HepG2 (cell line): Measurements from ENCODE around the gene RABGAP1L. TPM values are rescaled to one million over a fixed set of nuclear protein-coding genes. Genes with fewer than 3 reads are reported as not detected.
A peak's percentile ranks its signal among the peaks of the same experiment; 100 is the strongest.

ENCODE experiments used
- ATAC-seq: fragments of 200-7000 bp; cut with Tn5 transposase; 3 replicates; pipeline ENCODE4 v1.9.1; 2020; ENCODE audit warnings: mild to moderate bottlenecking, moderate library complexity
- BruUV-seq: library from RNA; stranded (reverse); fragments of 400-500 nt; replicated peaks from 2 replicates; lab custom pipeline; 2021; lab: Mats Ljungman, UMichigan
- CTCF ChIA-PET: fragments of 300-600 bp; formaldehyde crosslinking; extraction: SDS; loops from one replicate; lab custom pipeline; 2021; ENCODE audit warnings: low total read pairs, inconsistent platforms, low intra/inter-chr PET ratio; lab: Yijun Ruan, JAX
- POLR2A ChIA-PET: fragments of 350-600 bp; sonication (Branson Sonifier 250); formaldehyde crosslinking; loops from one replicate; lab custom pipeline; 2020; ENCODE audit warnings: antibody characterized with exemption, inconsistent platforms; lab: Yijun Ruan, JAX
- DNase-seq: peaks from one replicate; pipeline ENCODE4 v3.0.0-alpha.2; 2015; ENCODE audit warnings: low spot score
- FAIRE-seq: peaks from 3 replicates; lab custom pipeline; 2011; peaks lifted over from hg19 to GRCh38; lab: Jason Lieb, UNC
- H2AFZ ChIP-seq: one replicate; pipeline ENCODE4 v1.6.1; 2011; ENCODE audit warnings: low read length, inconsistent platforms
- H3K27ac ChIP-seq: fragments of 300-600 bp; 3 replicates; pipeline ENCODE4 v1.8.0; 2011; ENCODE audit warnings: mixed run types, mild to moderate bottlenecking, mixed read lengths, low read length, inconsistent platforms; ENCODE audit not compliant: insufficient read depth; ENCODE audit errors: extremely low read length
- H3K27me3 ChIP-seq, 2 experiments: fragments of 200-600 bp in 1 of 2; 2 replicates in 1 of 2; 3 replicates in 1 of 2; pipeline versions ENCODE4 v1.6.0 to v1.8.0; 2011; ENCODE audit warnings: low read length in 2 of 2, mild to moderate bottlenecking in 2 of 2, moderate library complexity in 2 of 2, inconsistent platforms in 1 of 2; ENCODE audit not compliant: insufficient read depth in 2 of 2, control insufficient read depth in 1 of 2
- H3K36me3 ChIP-seq, 2 experiments: fragments of 200-600 bp in 1 of 2; replicated peaks in 1 of 2; 2 replicates in 1 of 2; 3 replicates in 1 of 2; pipeline versions ENCODE4 v1.5.1 to v1.8.0; 2011; ENCODE audit warnings: low read length in 2 of 2, inconsistent platforms in 1 of 2; ENCODE audit not compliant: insufficient read depth in 2 of 2, control insufficient read depth in 1 of 2
- H3K4me1 ChIP-seq: 2 replicates; pipeline ENCODE4 v1.5.1; 2012; ENCODE audit warnings: low read length, inconsistent platforms; ENCODE audit not compliant: insufficient read depth
- H3K4me2 ChIP-seq: 2 replicates; pipeline ENCODE4 v1.6.0; 2011; ENCODE audit warnings: low read depth, low read length, inconsistent platforms
- H3K4me3 ChIP-seq, 3 experiments: fragments of 200-600 bp in 1 of 3; sonication (generic), shearing (Covaris generic) in 1 of 3; replicated peaks in 1 of 3; 2 replicates each; pipeline ENCODE4 v1.5.1; 2011 to 2016; ENCODE audit warnings: low read length in 3 of 3, inconsistent platforms in 2 of 3, low read depth in 2 of 3, mild to moderate bottlenecking in 2 of 3, control low read depth in 1 of 3, mixed read lengths in 1 of 3; ENCODE audit not compliant: insufficient read depth in 1 of 3
- H3K79me2 ChIP-seq: one replicate; pipeline ENCODE4 v1.6.1; 2011; ENCODE audit warnings: low read length, inconsistent platforms; ENCODE audit not compliant: insufficient read depth
- H3K9ac ChIP-seq: 2 replicates; pipeline ENCODE4 v1.6.0; 2011; ENCODE audit warnings: mild to moderate bottlenecking, low read depth, low read length, inconsistent platforms; ENCODE audit not compliant: insufficient read depth
- H3K9me3 ChIP-seq: 2 replicates; pipeline ENCODE4 v1.5.1; 2012; ENCODE audit warnings: mild to moderate bottlenecking, low read length
- H4K20me1 ChIP-seq: 2 replicates; pipeline ENCODE4 v1.6.0; 2011; ENCODE audit warnings: inconsistent platforms, mild to moderate bottlenecking, low read length, moderate library complexity; ENCODE audit not compliant: insufficient read depth
- ELF3 ChIP-seq: IDR thresholded peaks from 2 replicates; pipeline ENCODE4 v1.6.1; 2016; ENCODE audit warnings: missing genetic modification reagents, missing compliant biosample characterization
- GMEB1 ChIP-seq: sonication (generic); formaldehyde crosslinking; IDR thresholded peaks from 2 replicates; pipeline ENCODE4 v1.5.1; 2020; ENCODE audit warnings: missing genetic modification reagents, mild to moderate bottlenecking, borderline replicate concordance
- PAXIP1 ChIP-seq: sonication (generic); formaldehyde crosslinking; conservative IDR thresholded peaks from 2 replicates; pipeline ENCODE4 v1.4.0; 2020; ENCODE audit warnings: mild to moderate bottlenecking, missing genetic modification reagents, moderate library complexity
- SMARCC2 ChIP-seq: fragments of 450-650 bp; IDR thresholded peaks from 2 replicates; pipeline ENCODE4 v1.6.1; 2017; ENCODE audit warnings: antibody characterized with exemption, mild to moderate bottlenecking
- SOX6 ChIP-seq, 2 experiments: fragments of 450-650 bp in 1 of 2; sonication (generic) in 1 of 2; formaldehyde crosslinking in 1 of 2; IDR thresholded peaks; 2 replicates each; pipeline versions ENCODE4 v1.4.0 to v1.6.1; 2017 to 2020; ENCODE audit warnings: antibody characterized with exemption in 1 of 2, mild to moderate bottlenecking in 1 of 2, missing genetic modification reagents in 1 of 2
- ZNF614 ChIP-seq: IDR thresholded peaks from 2 replicates; pipeline ENCODE4 v1.6.1; 2018; ENCODE audit warnings: missing biosample characterization, missing genetic modification reagents, inconsistent platforms, borderline replicate concordance
- ZNF7 ChIP-seq: IDR thresholded peaks from 2 replicates; pipeline ENCODE4 v1.6.1; 2016; ENCODE audit warnings: missing biosample characterization, missing genetic modification reagents
- ZNF816 ChIP-seq: sonication (generic); formaldehyde crosslinking; IDR thresholded peaks from 2 replicates; pipeline ENCODE4 v1.8.0; 2022; ENCODE audit warnings: missing genetic modification reagents, mild to moderate bottlenecking, borderline replicate concordance
- WGBS: methylation state at CpG from one replicate; pipeline ENCODE4 v1.1.6; 2017; ENCODE audit warnings: low lambda C conversion rate; 5-methylcytosine and 5-hydroxymethylcytosine counted together
- in situ Hi-C: cut with HindIII; loops from 2 replicates; pipeline ENCODE4 v1.10.0; 2017; ENCODE audit warnings: low pct_unique_long_range_greater_than_20kb; ENCODE audit not compliant: extremely low pct_ligation_motif_present
- intact Hi-C: fragments of 100-400 bp; cut with micrococcal nuclease; formaldehyde crosslinking; loops from one replicate; pipeline ENCODE4 v1.10.0; 2022; ENCODE audit not compliant: unreplicated experiment
- polyA plus RNA-seq, 8 experiments: library from polyadenylated mRNA; depleted of rRNA in 3 of 8; stranded (reverse) in 7 of 8; unstranded in 1 of 8; fragments of >200 nt; fragmentation: Illumina TruSeq in 4 of 8; extraction: Trizol in 4 of 8; gene quantifications; 2 replicates each; pipeline versions ENCODE4 v1.2.1 to v1.2.3, GENCODE V29; 2011 to 2016; ENCODE audit warnings: low read depth in 4 of 8, missing spikeins in 1 of 8, mixed read lengths in 1 of 8; ENCODE audit not compliant: insufficient read depth in 1 of 8
- total RNA-seq, 5 experiments: library from RNA; depleted of rRNA; stranded (reverse); fragments of >200 nt; fragmentation: Illumina TruSeq; extraction: Trizol; gene quantifications; 2 replicates each; pipeline ENCODE4 v1.2.3, GENCODE V29; 2016; ENCODE audit warnings: low read depth in 1 of 5
- TF ChIP-seq, protein P1 (sequence below): sonication (generic); formaldehyde crosslinking; IDR thresholded peaks from 2 replicates; pipeline ENCODE4 v1.4.0; 2020; ENCODE audit warnings: low read depth, mild to moderate bottlenecking, missing genetic modification reagents
- TF ChIP-seq, protein P2 (sequence below): sonication (generic); formaldehyde crosslinking; conservative IDR thresholded peaks from 2 replicates; pipeline ENCODE4 v1.4.0; 2020; ENCODE audit warnings: missing genetic modification reagents
- TF ChIP-seq, protein P3 (sequence below): sonication (generic); formaldehyde crosslinking; IDR thresholded peaks from 2 replicates; pipeline ENCODE4 v1.5.0; 2020; ENCODE audit warnings: missing genetic modification reagents
- TF ChIP-seq, protein P4 (sequence below): sonication (generic); formaldehyde crosslinking; IDR thresholded peaks from 2 replicates; pipeline ENCODE4 v1.8.0; 2022; ENCODE audit warnings: missing genetic modification reagents, low read depth, mild to moderate bottlenecking, borderline replicate concordance

The RABGAP1L gene
- total and polyA plus RNA-seq, 2 of the 13 experiments (the other 11 are each of a cell fraction or from before 2014, with no cell fraction given), result 7.9 to 22.6 TPM

DNA sequence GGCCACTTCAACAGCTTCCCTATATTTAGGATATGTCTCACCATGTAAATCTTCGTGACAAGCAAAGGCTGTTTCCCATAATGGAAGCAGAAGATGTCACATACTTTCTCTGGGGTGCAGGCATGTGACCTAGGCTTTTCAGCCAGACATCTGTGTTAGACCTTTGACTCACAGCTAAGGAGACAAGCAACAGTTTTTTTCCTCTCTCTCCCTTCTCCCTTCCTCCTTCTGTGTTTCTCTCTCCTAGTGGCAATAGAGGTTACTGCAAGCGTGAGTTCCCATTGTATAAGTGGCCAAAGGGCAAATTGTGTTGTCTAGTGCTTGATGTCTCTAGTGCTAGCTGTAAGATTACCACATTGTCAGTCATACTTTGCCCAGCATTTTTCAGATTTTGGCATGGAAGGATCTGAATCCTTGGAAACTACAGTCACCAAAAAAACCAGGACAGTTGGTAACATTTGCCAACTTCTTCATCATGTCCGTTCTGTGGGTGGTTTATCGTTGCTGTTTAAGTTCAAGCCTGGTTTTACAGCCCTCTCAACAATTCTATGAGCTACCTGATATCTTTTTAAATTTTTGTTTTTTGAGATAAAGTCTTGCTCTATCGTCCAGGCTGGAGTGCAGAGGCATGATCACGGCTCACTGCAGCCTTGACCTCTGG is 44.4 kb upstream of the RABGAP1L start:
- ChIA-PET CTCF (no interaction called here), POLR2A (interaction anchor here (1.2 kb wide), 1 partner anchor 93 kb away, joined by 3 read pairs; the partner anchor contains the start of gene RC3H1)
- Histone ChIP-seq H3K79me2 (no peaks in the 10 kb centered on the region), H3K4me1 (peaks cover 20% of the 10 kb centered on the region), H3K4me2 (peak overlapping the region; percentile 72), H3K27me3 (no peaks in the 10 kb centered on the region), H3K9me3 (no peaks in the 10 kb centered on the region), H2AFZ (peak overlapping the region; percentile 35), H3K4me3 (peak overlapping the region in 1 of 3 experiments; percentile 38; a peak in 1 of 6 replicates), H4K20me1 (no peaks in the 10 kb centered on the region), H3K36me3 (no peaks in the 10 kb centered on the region), H3K9ac (peak overlapping the region; percentile 20; the same call in 1 of the 2 replicates), H3K27ac (no peak overlapping the region)
- DNase-seq (peak; percentile 83), ATAC-seq (peak; percentile 100), FAIRE-seq (peak; percentile 92)
- in situ Hi-C loops, result loop anchor here (10.0 kb wide), 1 partner anchor 60 kb away; no protein-coding TSS in a partner anchor
- 35% methylated on average over 6 of the region's 6 CpGs for WGBS
- intact Hi-C loops, result no loop called here
- BruUV-seq, result no TSS peak
- TF ChIP-seq SMARCC2 (no peak), ELF3 (peak; percentile 23; the same call in 1 of the 2 replicates), SOX6 (IDR thresholded peaks at IDR 0.05) (no peak), SOX6 (CRISPR knock-in tag; IDR thresholded peaks at IDR 0.05) (peak; percentile 65), GMEB1 (CRISPR knock-in tag) (peak; percentile 29; the same call in 1 of the 2 replicates), ZNF816 (CRISPR knock-in tag) (no peak), PAXIP1 (CRISPR knock-in tag) (0 out of 2 replicates have a peak, but pooled peaks have one; percentile 12), ZNF614 (CRISPR knock-in tag) (peak; percentile 75; the same call in 1 of the 2 replicates), ZNF7 (CRISPR knock-in tag) (no peak)
- TF ChIP-seq, protein P1, sequence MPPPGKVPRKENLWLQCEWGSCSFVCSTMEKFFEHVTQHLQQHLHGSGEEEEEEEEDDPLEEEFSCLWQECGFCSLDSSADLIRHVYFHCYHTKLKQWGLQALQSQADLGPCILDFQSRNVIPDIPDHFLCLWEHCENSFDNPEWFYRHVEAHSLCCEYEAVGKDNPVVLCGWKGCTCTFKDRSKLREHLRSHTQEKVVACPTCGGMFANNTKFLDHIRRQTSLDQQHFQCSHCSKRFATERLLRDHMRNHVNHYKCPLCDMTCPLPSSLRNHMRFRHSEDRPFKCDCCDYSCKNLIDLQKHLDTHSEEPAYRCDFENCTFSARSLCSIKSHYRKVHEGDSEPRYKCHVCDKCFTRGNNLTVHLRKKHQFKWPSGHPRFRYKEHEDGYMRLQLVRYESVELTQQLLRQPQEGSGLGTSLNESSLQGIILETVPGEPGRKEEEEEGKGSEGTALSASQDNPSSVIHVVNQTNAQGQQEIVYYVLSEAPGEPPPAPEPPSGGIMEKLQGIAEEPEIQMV (CRISPR knock-in tag), result no peak
- TF ChIP-seq, protein P2, sequence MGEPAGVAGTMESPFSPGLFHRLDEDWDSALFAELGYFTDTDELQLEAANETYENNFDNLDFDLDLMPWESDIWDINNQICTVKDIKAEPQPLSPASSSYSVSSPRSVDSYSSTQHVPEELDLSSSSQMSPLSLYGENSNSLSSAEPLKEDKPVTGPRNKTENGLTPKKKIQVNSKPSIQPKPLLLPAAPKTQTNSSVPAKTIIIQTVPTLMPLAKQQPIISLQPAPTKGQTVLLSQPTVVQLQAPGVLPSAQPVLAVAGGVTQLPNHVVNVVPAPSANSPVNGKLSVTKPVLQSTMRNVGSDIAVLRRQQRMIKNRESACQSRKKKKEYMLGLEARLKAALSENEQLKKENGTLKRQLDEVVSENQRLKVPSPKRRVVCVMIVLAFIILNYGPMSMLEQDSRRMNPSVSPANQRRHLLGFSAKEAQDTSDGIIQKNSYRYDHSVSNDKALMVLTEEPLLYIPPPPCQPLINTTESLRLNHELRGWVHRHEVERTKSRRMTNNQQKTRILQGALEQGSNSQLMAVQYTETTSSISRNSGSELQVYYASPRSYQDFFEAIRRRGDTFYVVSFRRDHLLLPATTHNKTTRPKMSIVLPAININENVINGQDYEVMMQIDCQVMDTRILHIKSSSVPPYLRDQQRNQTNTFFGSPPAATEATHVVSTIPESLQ, result no peak
- TF ChIP-seq, protein P3, sequence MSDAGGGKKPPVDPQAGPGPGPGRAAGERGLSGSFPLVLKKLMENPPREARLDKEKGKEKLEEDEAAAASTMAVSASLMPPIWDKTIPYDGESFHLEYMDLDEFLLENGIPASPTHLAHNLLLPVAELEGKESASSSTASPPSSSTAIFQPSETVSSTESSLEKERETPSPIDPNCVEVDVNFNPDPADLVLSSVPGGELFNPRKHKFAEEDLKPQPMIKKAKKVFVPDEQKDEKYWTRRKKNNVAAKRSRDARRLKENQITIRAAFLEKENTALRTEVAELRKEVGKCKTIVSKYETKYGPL (CRISPR knock-in tag), result peak; percentile 95
- TF ChIP-seq, protein P4, sequence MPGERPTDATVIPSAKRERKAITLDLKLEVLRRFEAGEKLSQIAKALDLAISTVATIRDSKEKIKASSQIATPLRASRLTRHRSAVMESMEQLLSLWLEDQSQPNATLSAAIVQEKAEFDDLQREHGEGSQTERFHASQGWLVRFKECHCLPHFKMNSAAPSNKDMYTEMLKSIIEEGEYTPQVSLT, result no peak
